Activated naive CD4-positive, alpha-beta T cell treated with anti-CD3 and anti-CD28 coated beads, Interleukin-2, amount 50 U/mL, for 16 hours (primary cell): ENCODE results near the gene TSFM.

Source experiments
- DNase-seq: peaks from one replicate; pipeline ENCODE4 v3.0.0-alpha.2; 2020

The TSFM gene

GRCh38 chr12:57837864-57838562 lies 55.4 kb downstream of the TSFM start:
- DNase-seq = no peak

DNA sequence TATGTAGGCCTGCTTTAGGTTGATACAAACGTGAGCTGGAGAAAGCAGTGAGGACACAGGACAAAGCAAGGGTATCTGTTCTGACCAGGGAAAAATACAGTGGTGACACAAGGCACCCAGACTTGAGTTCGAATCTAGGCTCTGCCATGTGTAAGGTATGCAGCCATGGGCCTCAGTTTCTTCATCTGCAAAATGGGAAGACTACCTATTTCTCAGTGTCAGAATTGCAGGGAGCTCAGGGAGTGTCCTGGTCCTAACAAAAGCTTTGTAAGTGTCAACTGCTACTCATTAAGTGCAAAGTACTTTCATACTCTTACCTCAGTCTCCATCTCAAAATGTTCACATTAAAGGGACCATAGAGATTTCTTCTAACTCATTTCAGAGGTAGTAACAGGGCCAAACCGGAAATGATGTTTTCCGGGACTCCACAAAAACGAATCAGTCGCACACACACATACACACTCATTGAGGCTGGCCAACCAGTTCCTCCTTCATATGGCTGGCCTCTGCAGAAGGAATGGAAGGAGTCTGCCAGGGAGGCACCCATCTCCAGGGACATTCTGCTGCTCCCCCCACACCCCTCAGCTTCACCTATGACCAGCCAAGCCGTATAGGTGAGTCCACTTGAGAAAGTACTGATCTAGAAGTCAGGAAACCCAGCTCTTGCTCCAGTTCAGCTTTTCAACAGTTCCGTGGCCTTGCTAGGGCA lies 56.2 kb downstream of the TSFM start:
- peak; percentile 28 for DNase-seq

DNA sequence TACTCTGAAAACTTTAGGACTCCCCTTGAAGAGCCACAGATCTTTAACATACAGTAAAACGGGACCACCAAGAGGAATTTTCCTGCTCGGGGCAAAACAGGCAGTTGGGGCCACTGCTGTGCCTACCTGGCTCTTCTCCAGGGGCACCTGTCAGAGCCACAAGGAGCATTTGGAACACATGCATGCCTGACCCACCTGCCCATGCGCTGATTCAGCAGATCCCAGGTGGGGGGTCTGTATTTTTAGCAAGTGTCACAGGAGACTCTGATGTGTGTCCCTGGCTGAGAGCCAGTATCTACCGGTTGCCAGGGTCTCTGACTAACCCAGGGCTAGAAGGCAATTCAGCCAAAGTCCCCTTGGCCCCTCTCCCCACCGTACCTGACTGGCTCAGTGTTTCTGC lies 57.4 kb downstream of the TSFM start:
- no peak for DNase-seq

DNA sequence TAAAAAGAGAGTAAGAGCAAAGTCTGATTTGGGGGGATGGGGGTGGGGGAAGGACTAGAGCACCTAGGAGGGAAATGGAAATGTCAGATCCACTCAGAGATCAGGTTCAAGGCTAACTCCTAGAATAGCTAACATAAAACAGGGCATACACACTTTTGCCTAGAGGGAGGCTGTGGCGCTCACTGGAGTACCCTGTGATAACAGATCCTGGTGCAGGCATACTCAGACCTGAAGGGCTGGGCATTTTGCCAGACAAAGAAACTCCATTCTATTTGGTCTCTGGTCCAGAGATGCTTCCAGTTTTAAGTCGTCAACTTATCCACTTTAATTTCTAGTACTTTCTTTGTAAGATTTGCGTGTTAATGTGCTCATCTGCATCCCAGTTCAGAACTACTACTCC lies 58.1 kb downstream of the TSFM start:
- no peak for DNase-seq

DNA sequence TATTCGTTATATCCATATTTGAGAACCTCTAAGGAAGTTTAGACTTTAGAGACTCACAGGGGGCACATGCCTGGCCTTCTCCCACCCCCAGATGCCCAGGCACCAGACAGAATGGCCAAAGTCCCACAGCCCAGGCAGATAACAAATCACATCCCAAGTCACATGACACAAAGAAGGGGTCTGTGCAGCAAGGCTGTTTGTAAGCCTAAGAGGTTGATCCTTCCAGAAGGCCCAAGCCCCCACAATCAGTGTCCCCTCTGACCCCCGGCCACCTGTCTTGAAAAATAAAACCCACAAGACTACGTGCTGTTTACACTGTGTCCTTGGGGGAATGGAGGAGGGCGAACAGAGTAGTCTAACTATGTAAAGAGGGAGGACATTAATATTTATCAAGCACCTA lies 58.9 kb downstream of the TSFM start:
- no peak for DNase-seq

GRCh38 chr12:57842342-57843294 lies 60.0 kb downstream of the TSFM start:
- peak; percentile 55 for DNase-seq

DNA sequence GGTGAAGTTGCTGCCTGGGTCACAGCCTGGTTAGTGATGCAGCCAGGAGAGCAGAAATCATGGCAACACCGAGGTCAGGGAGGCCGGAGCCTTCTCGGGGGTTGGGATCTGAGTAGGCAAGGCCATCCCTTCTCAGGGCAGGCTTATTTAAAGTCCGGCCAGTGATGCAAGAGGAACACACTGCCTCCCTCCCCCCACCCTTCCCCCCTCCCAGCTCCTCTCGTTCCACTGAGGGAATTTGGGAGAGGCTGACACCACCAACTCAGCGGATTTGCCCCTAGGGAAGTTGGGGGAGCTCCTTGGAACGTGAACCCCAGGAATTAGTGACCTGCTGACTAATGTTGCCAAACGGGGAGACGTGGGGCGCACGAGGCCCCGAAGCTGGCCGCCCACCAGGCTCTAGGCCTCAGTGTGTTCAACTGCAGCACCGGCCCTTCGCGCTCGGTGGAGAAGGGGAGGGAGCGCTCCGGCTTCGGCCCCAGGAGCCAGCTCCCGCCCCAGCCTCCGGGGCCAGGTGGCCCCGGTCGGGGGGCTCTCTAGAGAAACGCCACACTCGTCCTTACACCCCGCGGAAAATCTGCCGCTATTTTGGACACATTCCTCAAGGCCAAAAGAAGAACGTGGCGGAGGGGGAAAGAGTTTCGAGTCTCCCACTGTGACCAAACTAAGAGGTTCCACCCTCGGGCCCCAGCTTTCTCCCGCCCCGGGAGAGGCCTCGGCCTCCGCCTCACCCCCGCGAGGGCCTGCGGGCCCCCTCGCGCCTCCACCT lies 62.3 kb downstream of the TSFM start:
- DNase-seq = peak; percentile 49

DNA sequence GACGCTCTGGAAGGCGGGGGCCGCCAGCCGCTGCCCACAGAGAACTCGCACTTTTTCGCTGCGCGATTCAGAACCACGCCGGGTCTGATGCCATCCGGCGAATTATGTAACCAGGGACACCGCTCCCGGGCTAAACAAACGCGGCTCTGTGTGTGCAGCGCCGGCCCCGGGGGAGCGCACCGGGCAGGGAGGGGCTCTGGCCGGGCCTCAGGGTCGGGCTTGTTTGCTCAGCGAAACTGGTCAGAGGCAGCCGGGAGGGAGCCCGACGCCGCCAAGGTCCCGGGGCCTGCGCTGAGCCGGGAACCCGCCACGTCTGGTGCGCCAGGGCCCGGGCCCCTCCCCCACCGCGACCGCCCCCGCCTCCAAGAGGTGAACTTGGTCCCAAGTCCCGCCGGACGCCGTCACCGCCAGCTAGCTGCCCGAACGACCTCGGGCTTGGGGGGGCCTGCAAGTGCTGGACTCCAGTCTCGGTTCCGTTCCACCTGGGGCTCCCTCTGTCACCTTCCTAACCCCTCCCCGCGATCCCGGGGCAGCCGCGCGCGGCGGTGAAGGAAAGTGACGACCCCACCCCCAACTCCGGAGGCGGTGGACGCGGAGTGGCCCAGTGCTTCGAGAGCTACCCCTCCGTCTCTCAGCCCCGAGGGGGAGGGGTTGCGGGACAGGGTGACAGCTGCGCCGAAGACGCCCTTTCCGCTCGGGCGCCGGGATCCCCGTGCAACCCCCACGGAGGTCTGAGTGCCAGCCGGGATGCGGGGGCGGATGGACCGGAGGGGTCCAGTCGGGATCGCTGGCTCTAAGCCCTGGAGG lies 63.1 kb downstream of the TSFM start:
- peak; percentile 72 for DNase-seq

DNA sequence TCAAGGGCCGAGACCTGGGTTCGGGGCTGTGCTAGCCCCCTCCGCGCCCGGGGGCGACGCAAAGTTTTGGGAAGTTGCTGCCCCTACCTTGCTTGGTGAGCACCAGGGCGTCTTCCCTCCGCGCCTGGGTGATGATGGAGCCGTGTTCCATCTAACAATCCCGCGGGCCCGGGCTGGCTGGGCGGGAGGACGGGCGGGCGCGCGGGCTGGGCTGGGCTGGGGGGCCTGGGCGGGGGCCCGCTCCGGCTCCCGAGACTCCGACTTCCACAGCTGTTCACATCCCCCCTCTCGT lies 63.6 kb downstream of the TSFM start:
- peak; percentile 53 for DNase-seq

GRCh38 chr12:57846577-57847319 lies 64.2 kb downstream of the TSFM start, which contains the start of gene CTDSP2:
TSS of gene CTDSP2 (minus strand) at chr12:57846729. CDS start at chr12:57846435, 294 bp downstream.
- DNase-seq = peak; percentile 85
